PC-9 (cell line): Measurements from ENCODE around the gene HMMR.

Experiments used
- EZH2 ChIP-seq: fragments of 200-600 bp; sonication (generic); IDR thresholded peaks from 2 replicates; pipeline ENCODE4 v1.8.0; 2017; ENCODE audit warnings: antibody characterized with exemption, low read depth
- TF ChIP-seq, protein P1 (sequence below): fragments of 200-600 bp; sonication (generic); conservative IDR thresholded peaks from 2 replicates; pipeline ENCODE4 v1.6.1; 2017; ENCODE audit warnings: mixed run types, antibody characterized with exemption, mild to moderate bottlenecking, moderate library complexity

DNA sequence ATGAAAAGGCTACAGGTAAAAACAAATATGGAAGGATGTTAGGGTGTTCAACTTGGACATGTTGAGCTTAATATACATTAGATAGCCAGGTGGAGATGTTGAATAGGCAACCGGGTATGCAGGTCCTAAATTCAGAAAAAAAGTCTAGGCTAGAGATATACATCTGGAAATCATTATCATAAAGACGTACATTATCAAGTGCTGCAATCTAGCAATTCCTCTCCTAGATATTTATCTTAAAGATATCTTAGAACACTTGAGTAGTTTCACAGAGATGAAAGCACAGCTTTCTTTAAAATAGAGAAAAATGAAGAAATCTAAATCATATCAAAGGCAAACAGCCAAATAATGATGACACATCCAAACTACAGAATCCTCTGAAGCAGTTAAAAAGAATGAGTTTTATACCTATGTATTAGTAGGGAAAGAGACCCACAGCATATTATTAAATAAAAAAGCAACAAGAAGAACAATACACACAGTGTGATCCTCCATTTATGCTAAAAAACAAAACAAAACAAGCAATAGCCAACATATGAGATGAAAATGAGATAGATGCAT, 4.3 kb upstream of the HMMR start:
- TF ChIP-seq, protein P1, sequence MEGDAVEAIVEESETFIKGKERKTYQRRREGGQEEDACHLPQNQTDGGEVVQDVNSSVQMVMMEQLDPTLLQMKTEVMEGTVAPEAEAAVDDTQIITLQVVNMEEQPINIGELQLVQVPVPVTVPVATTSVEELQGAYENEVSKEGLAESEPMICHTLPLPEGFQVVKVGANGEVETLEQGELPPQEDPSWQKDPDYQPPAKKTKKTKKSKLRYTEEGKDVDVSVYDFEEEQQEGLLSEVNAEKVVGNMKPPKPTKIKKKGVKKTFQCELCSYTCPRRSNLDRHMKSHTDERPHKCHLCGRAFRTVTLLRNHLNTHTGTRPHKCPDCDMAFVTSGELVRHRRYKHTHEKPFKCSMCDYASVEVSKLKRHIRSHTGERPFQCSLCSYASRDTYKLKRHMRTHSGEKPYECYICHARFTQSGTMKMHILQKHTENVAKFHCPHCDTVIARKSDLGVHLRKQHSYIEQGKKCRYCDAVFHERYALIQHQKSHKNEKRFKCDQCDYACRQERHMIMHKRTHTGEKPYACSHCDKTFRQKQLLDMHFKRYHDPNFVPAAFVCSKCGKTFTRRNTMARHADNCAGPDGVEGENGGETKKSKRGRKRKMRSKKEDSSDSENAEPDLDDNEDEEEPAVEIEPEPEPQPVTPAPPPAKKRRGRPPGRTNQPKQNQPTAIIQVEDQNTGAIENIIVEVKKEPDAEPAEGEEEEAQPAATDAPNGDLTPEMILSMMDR = no peak
- TF ChIP-seq EZH2 = no peak
